H9 (cell line): ENCODE measurements around the gene STX10. TPM values are rescaled to one million over a fixed set of nuclear protein-coding genes. Genes with fewer than 3 reads are reported as not detected.

Experiments used
- DNase-seq: peaks from one replicate; pipeline ENCODE4 v3.0.0-alpha.2; 2017
- H2AFZ ChIP-seq: one replicate; pipeline ENCODE4 v1.6.1; 2013; ENCODE audit warnings: mild to moderate bottlenecking, low read length, control low read depth, moderate library complexity
- H2AK5ac ChIP-seq: 2 replicates; pipeline ENCODE4 v1.6.1; 2013; ENCODE audit warnings: low read length, control low read depth, mixed read lengths; ENCODE audit not compliant: insufficient read length
- H2BK120ac ChIP-seq: one replicate; pipeline ENCODE4 v1.6.1; 2013; ENCODE audit warnings: low read depth, mild to moderate bottlenecking, low read length, control low read depth, inconsistent platforms; ENCODE audit not compliant: poor library complexity, severe bottlenecking
- H2BK12ac ChIP-seq: 2 replicates; pipeline ENCODE4 v1.6.1; 2013; ENCODE audit warnings: low read length, control low read depth, mixed read lengths, low read depth; ENCODE audit not compliant: insufficient read length
- H2BK15ac ChIP-seq: 2 replicates; pipeline ENCODE4 v1.6.1; 2013; ENCODE audit warnings: low read depth, low read length, control low read depth
- H2BK20ac ChIP-seq: one replicate; pipeline ENCODE4 v1.6.1; 2013; ENCODE audit warnings: low read depth, mild to moderate bottlenecking, low read length, control low read depth, inconsistent platforms; ENCODE audit not compliant: poor library complexity, severe bottlenecking
- H2BK5ac ChIP-seq: 2 replicates; pipeline ENCODE4 v1.6.1; 2013; ENCODE audit warnings: low read length, control low read depth, mixed read lengths; ENCODE audit not compliant: insufficient read length
- H3K14ac ChIP-seq: 2 replicates; pipeline ENCODE4 v1.6.1; 2013; ENCODE audit warnings: low read length, control low read depth; ENCODE audit not compliant: insufficient read depth
- H3K18ac ChIP-seq: 2 replicates; pipeline ENCODE4 v1.6.1; 2013; ENCODE audit warnings: low read depth, mild to moderate bottlenecking, mixed read lengths, low read length, control low read depth; ENCODE audit not compliant: insufficient read length
- H3K23ac ChIP-seq: 2 replicates; pipeline ENCODE4 v1.6.1; 2013; ENCODE audit warnings: low read length, control low read depth, mixed read lengths, low read depth; ENCODE audit not compliant: insufficient read length
- H3K23me2 ChIP-seq: 2 replicates; pipeline ENCODE4 v1.6.1; 2013; ENCODE audit warnings: low read depth, mild to moderate bottlenecking, mixed read lengths, low read length, control low read depth; ENCODE audit not compliant: insufficient read length, poor library complexity, severe bottlenecking
- H3K27ac ChIP-seq: 2 replicates; pipeline ENCODE4 v1.5.1; 2013; ENCODE audit warnings: low read length, control low read depth, mixed read lengths, low read depth; ENCODE audit not compliant: insufficient read length
- H3K27me3 ChIP-seq: 2 replicates; pipeline ENCODE4 v1.6.1; 2013; ENCODE audit warnings: low read length, control low read depth, inconsistent platforms; ENCODE audit not compliant: insufficient read depth
- H3K4ac ChIP-seq: 2 replicates; pipeline ENCODE4 v1.6.1; 2013; ENCODE audit warnings: low read depth, mild to moderate bottlenecking, control low read depth, inconsistent platforms, low read length, moderate library complexity
- H3K4me1 ChIP-seq: 2 replicates; pipeline ENCODE4 v1.6.1; 2013; ENCODE audit warnings: low read length, control low read depth, inconsistent platforms; ENCODE audit not compliant: insufficient read depth
- H3K4me2 ChIP-seq: 2 replicates; pipeline ENCODE4 v1.6.1; 2013; ENCODE audit warnings: low read length, control low read depth, mixed read lengths; ENCODE audit not compliant: insufficient read length, insufficient read depth
- H3K56ac ChIP-seq: 2 replicates; pipeline ENCODE4 v1.6.1; 2013; ENCODE audit warnings: low read depth, mild to moderate bottlenecking, mixed read lengths, low read length, control low read depth; ENCODE audit not compliant: insufficient read length
- H3K79me1 ChIP-seq: 2 replicates; pipeline ENCODE4 v1.6.1; 2013; ENCODE audit warnings: low read depth, mild to moderate bottlenecking, moderate library complexity, low read length, control low read depth, inconsistent platforms; ENCODE audit not compliant: insufficient read depth, poor library complexity, severe bottlenecking
- H3K79me2 ChIP-seq: 2 replicates; pipeline ENCODE4 v1.6.1; 2013; ENCODE audit warnings: low read length, control low read depth, inconsistent platforms; ENCODE audit not compliant: insufficient read depth
- H3K9ac ChIP-seq: 2 replicates; pipeline ENCODE4 v1.6.1; 2013; ENCODE audit warnings: low read length, control low read depth, mixed read lengths; ENCODE audit not compliant: insufficient read length; ENCODE audit errors: extremely low read depth
- H3K9me3 ChIP-seq: one replicate; pipeline ENCODE4 v1.6.1; 2013; ENCODE audit warnings: low read depth, low read length, inconsistent platforms; ENCODE audit not compliant: control insufficient read depth
- H3T11ph ChIP-seq: one replicate; pipeline ENCODE4 v1.6.1; 2013; ENCODE audit warnings: mild to moderate bottlenecking, low read length, control low read depth, inconsistent platforms
- H4K20me1 ChIP-seq: one replicate; pipeline ENCODE4 v1.6.1; 2013; ENCODE audit not compliant: control insufficient read depth, insufficient read length, insufficient read depth
- H4K5ac ChIP-seq: 2 replicates; pipeline ENCODE4 v1.6.1; 2013; ENCODE audit warnings: low read depth, mild to moderate bottlenecking, mixed read lengths, low read length, control low read depth; ENCODE audit not compliant: insufficient read length
- H4K8ac ChIP-seq: replicated peaks from 2 replicates; pipeline ENCODE4 v1.6.1; 2013; ENCODE audit warnings: low read length, control low read depth, mixed read lengths, low read depth; ENCODE audit not compliant: insufficient read length
- H4K91ac ChIP-seq: 2 replicates; pipeline ENCODE4 v1.6.1; 2013; ENCODE audit warnings: low read depth, mild to moderate bottlenecking, moderate library complexity, mixed read lengths, low read length, control low read depth; ENCODE audit not compliant: insufficient read length
- H3K27ac Mint-ChIP-seq, 3 experiments: 2 replicates in 2 of 3; 3 replicates in 1 of 3; pipeline ENCODE4 v1.8.0; 2020 to 2021; ENCODE audit warnings: mixed read lengths in 3 of 3, mild to moderate bottlenecking in 1 of 3, moderate library complexity in 1 of 3
- H3K27me3 Mint-ChIP-seq: 2 replicates; pipeline ENCODE4 v1.8.0; 2021; ENCODE audit warnings: low read depth, mild to moderate bottlenecking, moderate library complexity, mixed read lengths
- H3K36me3 Mint-ChIP-seq, 3 experiments: 2 replicates in 2 of 3; 3 replicates in 1 of 3; pipeline ENCODE4 v1.8.0; 2020 to 2021; ENCODE audit warnings: low read depth in 3 of 3, mixed read lengths in 3 of 3; ENCODE audit not compliant: insufficient read depth in 1 of 3
- H3K4me1 Mint-ChIP-seq, 2 experiments: 2 replicates each; pipeline ENCODE4 v1.8.0; 2020; ENCODE audit warnings: mixed read lengths in 2 of 2
- H3K4me3 Mint-ChIP-seq, 2 experiments: 2 replicates in 1 of 2; 3 replicates in 1 of 2; pipeline ENCODE4 v1.8.0; 2020 to 2021; ENCODE audit warnings: mild to moderate bottlenecking in 2 of 2, mixed read lengths in 2 of 2, moderate library complexity in 1 of 2
- H3K9me3 Mint-ChIP-seq, 2 experiments: 2 replicates in 1 of 2; 3 replicates in 1 of 2; pipeline ENCODE4 v1.8.0; 2020; ENCODE audit warnings: mild to moderate bottlenecking in 2 of 2, mixed read lengths in 2 of 2, moderate library complexity in 1 of 2
- WGBS: extraction: QIAGEN DNeasy Blood & Tissue Kit; methylation state at CpG from one replicate; pipeline ENCODE4 v1.1.7; 2013; ENCODE audit warnings: missing lambda C conversion rate, low lambda C conversion rate, mixed read lengths; ENCODE audit not compliant: insufficient read length; ENCODE audit errors: extremely low coverage; 5-methylcytosine and 5-hydroxymethylcytosine counted together
- total RNA-seq: library from RNA; stranded (reverse); gene quantifications from 2 replicates; pipeline ENCODE4 v1.2.1, GENCODE V29; 2021
- TF ChIP-seq, protein P1 (sequence below): fragments of 200-600 bp; sonication (generic); conservative IDR thresholded peaks from 3 replicates; pipeline ENCODE4 v1.8.0; 2021; ENCODE audit warnings: antibody characterized with exemption, mild to moderate bottlenecking

STX10 gene
- total RNA-seq, 1 experiment from 2014 or later: 39.4 TPM

GRCh38 chr19:13117772-13118423 lies 32.3 kb downstream of the STX10 start, which contains the start of gene NACC1:
TSS of gene NACC1 (plus strand) at chr19:13118264. CDS start at chr19:13135208, 16,944 bp downstream.
- no peak within 1 kb of the TSS for H2BK5ac ChIP-seq
- no peak within 1 kb of the TSS for H3K23ac ChIP-seq
- H2BK120ac ChIP-seq: no peak within 1 kb of the TSS
- Mint-ChIP-seq H3K4me3 (peak within 1 kb of the TSS; percentile 98 to 100), H3K27ac (peak within 1 kb of the TSS; percentile 87 to 99 (median 99); a peak in 5 of 7 replicates), H3K36me3 (peaks cover 7 to 53% (median 43%) of the 10 kb centered on the region in 3 experiments; a peak in 6 of 7 replicates), H3K9me3 (peaks cover 0 to 1% of the 10 kb centered on the region in 2 experiments; a peak in 2 of 5 replicates), H3K27me3 (no peaks in the 10 kb centered on the region), H3K4me1 (peaks cover 47 to 49% of the 10 kb centered on the region in 2 experiments)
- no peaks in the 10 kb centered on the region for H3K27me3 ChIP-seq
- no peak within 1 kb of the TSS for H3K27ac ChIP-seq
- peak within 1 kb of the TSS; percentile 94 for H3K18ac ChIP-seq
- H2BK20ac ChIP-seq: no peak within 1 kb of the TSS
- H4K5ac ChIP-seq: no peak within 1 kb of the TSS
- no peak within 1 kb of the TSS; the same call in 1 of the 2 replicates for H3K4ac ChIP-seq
- no peak within 1 kb of the TSS for H2AFZ ChIP-seq
- peak within 1 kb of the TSS; percentile 84 for H3K9ac ChIP-seq
- no peaks in the 10 kb centered on the region for H4K20me1 ChIP-seq
- H3K56ac ChIP-seq: no peak within 1 kb of the TSS
- peaks cover 11% of the 10 kb centered on the region; the same call in 1 of the 2 replicates for H3K4me1 ChIP-seq
- peak within 1 kb of the TSS; percentile 53 for H2BK12ac ChIP-seq
- peak within 1 kb of the TSS; percentile 94 for H3K14ac ChIP-seq
- peaks cover 11% of the 10 kb centered on the region for H3K23me2 ChIP-seq
- H2BK15ac ChIP-seq: no peak within 1 kb of the TSS
- no peak within 1 kb of the TSS for H4K8ac ChIP-seq
- no peak within 1 kb of the TSS for H3T11ph ChIP-seq
- H2AK5ac ChIP-seq: no peak within 1 kb of the TSS
- H3K79me1 ChIP-seq: no peaks in the 10 kb centered on the region
- WGBS: no CpG with 5 or more reads among the region's 65 CpGs
- H3K79me2 ChIP-seq: peaks cover 49% of the 10 kb centered on the region
- peak within 1 kb of the TSS; percentile 69 for H3K4me2 ChIP-seq
- no peaks in the 10 kb centered on the region for H3K9me3 ChIP-seq
- peak; percentile 93 for DNase-seq
- no peak within 1 kb of the TSS for H4K91ac ChIP-seq
- TF ChIP-seq, protein P1, sequence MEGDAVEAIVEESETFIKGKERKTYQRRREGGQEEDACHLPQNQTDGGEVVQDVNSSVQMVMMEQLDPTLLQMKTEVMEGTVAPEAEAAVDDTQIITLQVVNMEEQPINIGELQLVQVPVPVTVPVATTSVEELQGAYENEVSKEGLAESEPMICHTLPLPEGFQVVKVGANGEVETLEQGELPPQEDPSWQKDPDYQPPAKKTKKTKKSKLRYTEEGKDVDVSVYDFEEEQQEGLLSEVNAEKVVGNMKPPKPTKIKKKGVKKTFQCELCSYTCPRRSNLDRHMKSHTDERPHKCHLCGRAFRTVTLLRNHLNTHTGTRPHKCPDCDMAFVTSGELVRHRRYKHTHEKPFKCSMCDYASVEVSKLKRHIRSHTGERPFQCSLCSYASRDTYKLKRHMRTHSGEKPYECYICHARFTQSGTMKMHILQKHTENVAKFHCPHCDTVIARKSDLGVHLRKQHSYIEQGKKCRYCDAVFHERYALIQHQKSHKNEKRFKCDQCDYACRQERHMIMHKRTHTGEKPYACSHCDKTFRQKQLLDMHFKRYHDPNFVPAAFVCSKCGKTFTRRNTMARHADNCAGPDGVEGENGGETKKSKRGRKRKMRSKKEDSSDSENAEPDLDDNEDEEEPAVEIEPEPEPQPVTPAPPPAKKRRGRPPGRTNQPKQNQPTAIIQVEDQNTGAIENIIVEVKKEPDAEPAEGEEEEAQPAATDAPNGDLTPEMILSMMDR: no peak
